Neural cell (in vitro differentiated cells): ENCODE measurements around the gene DUS2. TPM values are rescaled to one million over a fixed set of nuclear protein-coding genes. Genes with fewer than 3 reads are reported as not detected.

Experiments
- H2AFZ ChIP-seq: fragments of 200-600, 300-800 bp; sonication (generic), shearing (Covaris generic); 2 replicates; pipeline ENCODE4 v1.6.0; 2014; ENCODE audit warnings: low read depth, mild to moderate bottlenecking, antibody characterized with exemption, low read length, moderate library complexity
- H3F3A ChIP-seq: fragments of 200-600 bp; shearing (Covaris generic); 2 replicates; pipeline ENCODE4 v1.6.1; 2016; ENCODE audit warnings: mild to moderate bottlenecking, moderate library complexity, mixed read lengths, antibody characterized with exemption, low read length; ENCODE audit not compliant: insufficient read depth, poor library complexity, severe bottlenecking
- H3K27ac ChIP-seq: fragments of 200-600, 300-800 bp; sonication (generic), shearing (Covaris generic); 2 replicates; pipeline ENCODE4 v1.5.1; 2014; ENCODE audit warnings: mild to moderate bottlenecking, low read length, moderate library complexity
- H3K27me3 ChIP-seq: fragments of 300-800, 200-600 bp; sonication (generic), shearing (Covaris generic); 2 replicates; pipeline ENCODE4 v1.6.0; 2014; ENCODE audit warnings: mild to moderate bottlenecking, low read depth, low read length, moderate library complexity; ENCODE audit not compliant: insufficient read depth
- H3K36me3 ChIP-seq: fragments of 300-800, 200-600 bp; sonication (generic), shearing (Covaris generic); 2 replicates; pipeline ENCODE4 v1.5.1; 2014; ENCODE audit warnings: mild to moderate bottlenecking, antibody characterized with exemption, low read length, moderate library complexity; ENCODE audit not compliant: insufficient read depth
- H3K4me2 ChIP-seq: fragments of 300-800, 200-600 bp; sonication (generic), shearing (Covaris generic); 2 replicates; pipeline ENCODE4 v1.6.0; 2014; ENCODE audit warnings: mild to moderate bottlenecking, low read length
- H3K4me3 ChIP-seq: fragments of 300-800, 200-600 bp; sonication (generic), shearing (Covaris generic); 2 replicates; pipeline ENCODE4 v1.5.1; 2014; ENCODE audit warnings: mild to moderate bottlenecking, low read length, moderate library complexity
- H3K79me2 ChIP-seq: fragments of 200-600 bp; shearing (Covaris generic); replicated peaks from 2 replicates; pipeline ENCODE4 v1.6.0; 2014; ENCODE audit warnings: mild to moderate bottlenecking, low read length, moderate library complexity; ENCODE audit not compliant: insufficient read depth
- H3K9ac ChIP-seq: fragments of 300-800, 200-600 bp; sonication (generic), shearing (Covaris generic); 2 replicates; pipeline ENCODE4 v1.6.1; 2016; ENCODE audit warnings: mild to moderate bottlenecking, low read length, mixed read lengths
- H3K9me2 ChIP-seq: fragments of 200-600 bp; shearing (Covaris generic); 2 replicates; pipeline ENCODE4 v1.6.1; 2016; ENCODE audit warnings: mild to moderate bottlenecking, low read length, mixed read lengths; ENCODE audit not compliant: insufficient read depth
- H3K9me3 ChIP-seq: fragments of 200-600, 300-800 bp; sonication (generic), shearing (Covaris generic); 2 replicates; pipeline ENCODE4 v1.6.1; 2016; ENCODE audit warnings: mild to moderate bottlenecking, mixed run types, low read length, moderate library complexity, mixed read lengths
- H4K20me1 ChIP-seq: fragments of 200-600 bp; shearing (Covaris generic); 2 replicates; pipeline ENCODE4 v1.6.1; 2016; ENCODE audit warnings: mild to moderate bottlenecking, mixed run types; ENCODE audit not compliant: insufficient read depth
- CTCF ChIP-seq: fragments of 450-650 bp; IDR thresholded peaks from 2 replicates; pipeline ENCODE4 v1.5.1; 2014; ENCODE audit warnings: antibody characterized with exemption, mild to moderate bottlenecking, moderate library complexity; ENCODE audit not compliant: poor library complexity, severe bottlenecking
- EP300 ChIP-seq: fragments of 450-650 bp; conservative IDR thresholded peaks from 2 replicates; pipeline ENCODE4 v1.6.1; 2014; ENCODE audit warnings: antibody characterized with exemption, mild to moderate bottlenecking, moderate library complexity; ENCODE audit not compliant: poor library complexity, severe bottlenecking
- EZH2 ChIP-seq: fragments of 200-600, 300-800 bp; shearing (Covaris generic), sonication (generic); IDR thresholded peaks from 2 replicates; pipeline ENCODE4 v1.6.1; 2014; ENCODE audit warnings: antibody characterized with exemption, low read length, borderline replicate concordance, mild to moderate bottlenecking; ENCODE audit not compliant: insufficient read depth, poor library complexity, severe bottlenecking
- MXI1 ChIP-seq: fragments of 450-650 bp; conservative IDR thresholded peaks from 2 replicates; pipeline ENCODE4 v1.6.1; 2014; ENCODE audit warnings: antibody characterized with exemption, mild to moderate bottlenecking; ENCODE audit not compliant: poor library complexity, severe bottlenecking
- POLR2AphosphoS5 ChIP-seq: IDR thresholded peaks from 2 replicates; pipeline ENCODE4 v1.6.1; 2012
- RAD21 ChIP-seq: fragments of 450-650 bp; conservative IDR thresholded peaks from 2 replicates; pipeline ENCODE4 v1.6.1; 2014; ENCODE audit warnings: antibody characterized with exemption, mild to moderate bottlenecking, moderate library complexity
- REST ChIP-seq: IDR thresholded peaks from 2 replicates; pipeline ENCODE4 v1.6.1; 2012; ENCODE audit warnings: borderline replicate concordance
- SMC3 ChIP-seq: fragments of 450-650 bp; conservative IDR thresholded peaks from 2 replicates; pipeline ENCODE4 v1.6.1; 2014; ENCODE audit warnings: antibody characterized with exemption, mild to moderate bottlenecking, moderate library complexity; ENCODE audit not compliant: poor library complexity
- TAF1 ChIP-seq: IDR thresholded peaks from 2 replicates; pipeline ENCODE4 v1.6.1; 2012; ENCODE audit warnings: low read depth
- polyA plus RNA-seq: library from polyadenylated mRNA; depleted of rRNA; stranded (reverse); fragments of >200 nt; gene quantifications from 2 replicates; pipeline ENCODE4 v1.2.3, GENCODE V29; 2014

The DUS2 gene
- polyA plus RNA-seq, 1 donor from 2014 or later, result 22.4 TPM

GRCh38 chr16:68064791-68065365, 41.8 kb downstream of the DUS2 start:
- Histone ChIP-seq H3F3A (no peaks in the 10 kb centered on the region), H3K4me3 (no peak overlapping the region), H4K20me1 (no peaks in the 10 kb centered on the region), H3K9ac (no peak overlapping the region), H3K9me3 (no peaks in the 10 kb centered on the region), H3K4me2 (no peak overlapping the region), H3K36me3 (no peaks in the 10 kb centered on the region), H2AFZ (no peak overlapping the region), H3K27me3 (no peaks in the 10 kb centered on the region), H3K79me2 (no peaks in the 10 kb centered on the region), H3K9me2 (no peaks in the 10 kb centered on the region), H3K27ac (no peak overlapping the region)
- TF ChIP-seq CTCF (peak; percentile 65), REST (no peak), RAD21 (peak; percentile 60), SMC3 (peak; percentile 64), POLR2AphosphoS5 (no peak)

- Histone ChIP-seq H2AFZ (no peak overlapping the region), H3K79me2 (no peaks in the 10 kb centered on the region), H3K9ac (no peak overlapping the region), H3K27ac (no peak overlapping the region), H3K27me3 (no peaks in the 10 kb centered on the region), H3F3A (no peaks in the 10 kb centered on the region), H3K9me2 (no peaks in the 10 kb centered on the region), H3K4me3 (no peak overlapping the region), H3K9me3 (no peaks in the 10 kb centered on the region), H3K36me3 (peaks cover under 1% of the 10 kb centered on the region), H3K4me2 (no peak overlapping the region), H4K20me1 (no peaks in the 10 kb centered on the region)
- TF ChIP-seq EZH2, result no peak
- no peak for TF ChIP-seq SMC3
- TF ChIP-seq RAD21, result no peak
- no peak for TF ChIP-seq TAF1
- no peak for TF ChIP-seq CTCF
- no peak for TF ChIP-seq MXI1
- TF ChIP-seq REST, result no peak
- TF ChIP-seq POLR2AphosphoS5, result no peak
- no peak for TF ChIP-seq EP300
Observed at GRCh38 chr16:68065716-68066305, 42.7 kb downstream of the DUS2 start.
